Activated T-helper 1 cell treated with anti-CD3 and anti-CD28 coated beads, Interleukin-12 subunit alpha, Interleukin-12 subunit beta, Interleukin-2, Interleukin-4 antibody, amounts not matched to agents 30 ng/mL and 10 ng/mL and 1 ng/mL, durations not matched to agents 14 hours and 24 hours and 36 hours (primary cell): ENCODE measurements around the gene HOXB8. TPM values are rescaled to one million over a fixed set of nuclear protein-coding genes. Genes with fewer than 3 reads are reported as not detected.

Source experiments
- DNase-seq: peaks from one replicate; pipeline ENCODE4 v3.0.0; 2021; ENCODE audit warnings: low spot score
- H3K27ac Mint-ChIP-seq: one replicate; pipeline ENCODE4 v1.8.0; 2021; ENCODE audit warnings: mild to moderate bottlenecking, mixed read lengths
- H3K27me3 Mint-ChIP-seq: one replicate; pipeline ENCODE4 v1.8.0; 2022; ENCODE audit warnings: mild to moderate bottlenecking, moderate library complexity, mixed read lengths; ENCODE audit not compliant: insufficient read depth
- H3K36me3 Mint-ChIP-seq: one replicate; pipeline ENCODE4 v1.8.0; 2021; ENCODE audit warnings: low read depth, mixed read lengths
- H3K4me1 Mint-ChIP-seq: one replicate; pipeline ENCODE4 v1.8.0; 2021; ENCODE audit warnings: low read depth, mixed read lengths
- H3K4me3 Mint-ChIP-seq: one replicate; pipeline ENCODE4 v1.8.0; 2021; ENCODE audit warnings: mild to moderate bottlenecking, moderate library complexity, mixed read lengths
- H3K9me3 Mint-ChIP-seq: one replicate; pipeline ENCODE4 v1.8.0; 2021; ENCODE audit warnings: mixed read lengths
- intact Hi-C: fragments of 100-400 bp; cut with micrococcal nuclease; formaldehyde crosslinking; loops from one replicate; pipeline ENCODE4 v1.15.1; 2024
- total RNA-seq: library from RNA; stranded (reverse); gene quantifications from 2 replicates; pipeline ENCODE4 v1.2.3, GENCODE V29; 2022

Gene HOXB8
- total RNA-seq, 1 donor from 2014 or later, result not detected

DNA sequence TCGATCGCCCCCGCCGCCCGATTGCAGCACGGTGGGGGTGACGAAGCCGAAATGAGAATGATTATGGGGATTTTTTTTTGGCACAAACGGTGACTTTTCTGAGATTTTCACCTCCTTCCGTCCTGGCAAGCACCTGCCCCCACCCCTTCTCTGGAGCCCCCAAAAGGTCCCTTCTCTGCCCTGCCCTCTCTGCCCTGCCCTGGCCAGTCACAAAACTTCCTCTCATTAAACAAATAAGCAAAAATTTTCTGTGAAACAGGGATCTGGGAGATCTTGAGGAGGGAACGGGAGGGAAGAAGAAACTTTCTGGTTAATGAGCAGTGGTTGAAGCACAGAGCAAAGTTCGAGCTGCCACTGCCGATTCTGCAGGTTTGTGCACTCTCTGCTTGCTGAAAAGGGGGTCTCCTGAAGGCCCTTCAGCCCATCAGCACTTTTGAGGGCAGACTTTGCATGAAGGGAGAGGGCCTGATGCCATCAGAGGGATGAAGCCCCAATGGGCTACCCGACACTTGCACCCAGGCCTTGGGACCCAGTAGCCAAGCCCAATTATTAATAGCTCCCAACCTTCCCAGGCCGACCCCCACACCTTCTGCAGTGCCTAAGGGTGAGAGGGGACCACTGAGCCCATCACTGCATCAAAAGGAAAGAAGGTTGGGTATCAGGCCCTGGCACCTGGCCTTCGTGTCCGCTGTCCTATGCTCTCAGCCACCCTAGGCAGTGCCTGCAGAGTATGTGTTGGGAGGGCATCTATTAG is 1.0 kb upstream of the HOXB8 start:
- intact Hi-C loops, result loop anchor here (2.0 to 10.0 kb wide), 3 partner anchors 131 to 771 kb away; partner anchors contain the start of gene SCRN2
- Mint-ChIP-seq H3K27ac (peak overlapping the region; percentile 66), H3K4me3 (no peak overlapping the region)

DNA sequence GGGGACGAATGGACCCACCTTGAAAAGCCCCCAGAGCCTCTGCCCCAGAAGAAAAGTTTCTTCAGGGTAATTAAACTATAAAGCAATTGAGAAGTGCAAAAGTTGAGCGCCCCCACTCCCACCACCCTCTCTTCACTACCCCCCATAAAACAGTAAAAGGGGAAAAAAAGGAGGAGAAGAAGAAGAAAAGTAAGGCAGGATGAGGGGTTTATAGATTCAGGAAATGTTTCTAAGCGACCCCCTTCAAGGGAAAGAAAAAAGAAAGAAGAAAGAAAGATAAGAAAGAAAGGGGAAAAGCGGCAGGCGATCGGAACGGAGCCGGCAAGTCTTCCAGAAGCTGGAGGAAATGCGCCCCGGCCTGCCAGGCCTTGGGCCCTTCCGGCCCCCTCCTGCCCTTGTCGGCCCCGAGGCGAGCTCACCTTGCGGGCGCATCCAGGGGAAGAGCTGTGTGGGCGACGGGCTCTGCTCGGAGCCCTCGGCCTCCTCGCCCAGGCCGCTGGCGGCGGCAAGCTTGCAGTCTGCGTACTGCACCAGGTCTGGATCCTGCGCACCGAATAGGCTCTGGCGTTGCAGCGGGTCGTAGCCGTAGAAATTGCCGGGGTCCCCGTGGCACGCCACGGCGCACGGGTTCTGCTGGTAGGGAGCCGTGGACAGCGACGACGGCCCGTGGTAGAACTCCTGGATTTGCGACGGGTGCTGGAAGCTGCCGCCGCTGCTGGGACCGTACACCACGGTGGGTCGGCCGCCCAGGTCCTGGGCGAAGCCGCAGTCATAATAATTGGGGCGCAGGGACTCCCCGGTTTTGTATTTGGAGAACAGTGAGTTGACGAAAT is 1.0 kb downstream of the HOXB8 start:
- H3K9me3 Mint-ChIP-seq, result no peaks in the 10 kb centered on the region
- no peaks in the 10 kb centered on the region for H3K36me3 Mint-ChIP-seq
- intact Hi-C loops, result loop anchor here (1.0 to 10.0 kb wide), 5 partner anchors 10 to 769 kb away; partner anchors contain the start of genes IGF2BP1, PRAC1, PRAC2 and SCRN2
- H3K27me3 Mint-ChIP-seq, result peaks cover 86% of the 10 kb centered on the region
- DNase-seq, result no peak
- H3K4me3 Mint-ChIP-seq, result peak overlapping the region; percentile 19
- H3K27ac Mint-ChIP-seq, result peak overlapping the region; percentile 71
- H3K4me1 Mint-ChIP-seq, result peaks cover 49% of the 10 kb centered on the region

More for the DNA sequence above, 1.0 kb upstream of the HOXB8 start:
- H3K36me3 Mint-ChIP-seq, result no peaks in the 10 kb centered on the region
- H3K27me3 Mint-ChIP-seq, result peaks cover 91% of the 10 kb centered on the region
- DNase-seq, result no peak
- H3K4me1 Mint-ChIP-seq, result peaks cover 48% of the 10 kb centered on the region
- no peaks in the 10 kb centered on the region for H3K9me3 Mint-ChIP-seq

- Mint-ChIP-seq H3K27ac (peak overlapping the region; percentile 71), H3K4me1 (peaks cover 40% of the 10 kb centered on the region), H3K36me3 (no peaks in the 10 kb centered on the region), H3K27me3 (peaks cover 85% of the 10 kb centered on the region), H3K4me3 (peak overlapping the region; percentile 81), H3K9me3 (no peaks in the 10 kb centered on the region)
- intact Hi-C loops, result loop anchor here (1.0 to 10.0 kb wide), 4 partner anchors 11 to 768 kb away; partner anchors contain the start of genes IGF2BP1, PRAC1, PRAC2 and SCRN2
- DNase-seq, result no peak
Measured at GRCh38 chr17:48612854-48613691, 2.0 kb downstream of the HOXB8 start.

DNA sequence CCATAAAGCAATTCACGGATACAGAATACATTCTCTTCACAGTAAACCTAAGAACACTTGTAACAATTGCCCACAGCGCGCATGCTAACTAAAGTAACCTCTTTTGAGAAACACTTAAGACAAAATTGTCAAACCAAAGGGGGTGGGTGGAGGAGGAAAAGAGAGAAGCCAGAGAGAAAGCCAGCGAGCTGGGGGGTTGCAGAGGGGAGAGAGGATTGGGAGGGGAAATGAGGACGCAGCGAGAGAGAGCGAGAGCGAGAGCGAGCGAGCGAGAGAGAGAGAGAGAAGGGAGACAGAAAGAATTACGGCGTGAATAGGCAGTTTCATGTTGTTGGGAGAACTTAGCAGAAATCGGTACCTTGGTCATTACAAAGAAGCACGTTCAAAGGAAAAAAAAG is 2.6 kb downstream of the HOXB8 start:
- Mint-ChIP-seq H3K4me3 (peak overlapping the region; percentile 76), H3K27me3 (peaks cover 84% of the 10 kb centered on the region), H3K27ac (peak overlapping the region; percentile 37), H3K4me1 (peaks cover 39% of the 10 kb centered on the region), H3K36me3 (no peaks in the 10 kb centered on the region), H3K9me3 (no peaks in the 10 kb centered on the region)
- intact Hi-C loops, result loop anchor here (2.0 to 10.0 kb wide), 3 partner anchors 110 to 768 kb away; partner anchors contain the start of genes IGF2BP1, PRAC1, PRAC2 and SCRN2
- no peak for DNase-seq

- intact Hi-C loops, result loop anchor here (2.0 to 10.0 kb wide), 4 partner anchors 15 to 767 kb away; partner anchors contain the start of genes IGF2BP1, PRAC1, PRAC2 and SCRN2
- Mint-ChIP-seq H3K9me3 (no peaks in the 10 kb centered on the region), H3K4me1 (peaks cover 39% of the 10 kb centered on the region), H3K36me3 (no peaks in the 10 kb centered on the region), H3K27ac (peak overlapping the region; percentile 21), H3K4me3 (peak overlapping the region; percentile 86), H3K27me3 (peaks cover 79% of the 10 kb centered on the region)
- no peak for DNase-seq
Measured at GRCh38 chr17:48611681-48612455, 3.2 kb downstream of the HOXB8 start.

DNA sequence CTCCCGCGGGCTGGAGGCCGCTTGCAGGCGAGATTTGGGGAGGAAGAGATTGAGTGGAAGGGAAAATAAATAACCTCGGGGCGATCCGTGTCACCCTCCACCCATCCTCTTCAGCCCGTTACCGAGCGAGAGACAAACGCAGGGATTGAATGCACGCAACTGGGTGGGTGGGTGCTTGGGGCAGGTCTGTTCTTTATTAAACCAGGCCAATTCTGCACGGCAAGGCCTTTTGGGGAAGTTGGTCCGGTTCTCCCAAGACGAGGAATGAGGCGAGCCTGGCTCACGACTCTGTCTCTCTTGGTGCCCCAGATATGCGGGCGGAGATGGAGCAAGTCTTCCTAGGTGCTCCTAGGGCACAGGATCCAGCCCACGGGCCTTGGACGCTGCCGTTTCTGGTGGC is 3.9 kb downstream of the HOXB8 start:
- no peaks in the 10 kb centered on the region for H3K9me3 Mint-ChIP-seq
- DNase-seq, result no peak
- H3K36me3 Mint-ChIP-seq, result no peaks in the 10 kb centered on the region
- intact Hi-C loops, result loop anchor here (2.0 to 10.0 kb wide), 3 partner anchors 14 to 766 kb away; partner anchors contain the start of genes IGF2BP1 and SCRN2
- H3K4me3 Mint-ChIP-seq, result peak overlapping the region; percentile 86
- peak overlapping the region; percentile 32 for H3K27ac Mint-ChIP-seq
- H3K27me3 Mint-ChIP-seq, result peaks cover 79% of the 10 kb centered on the region
- H3K4me1 Mint-ChIP-seq, result peaks cover 39% of the 10 kb centered on the region

DNA sequence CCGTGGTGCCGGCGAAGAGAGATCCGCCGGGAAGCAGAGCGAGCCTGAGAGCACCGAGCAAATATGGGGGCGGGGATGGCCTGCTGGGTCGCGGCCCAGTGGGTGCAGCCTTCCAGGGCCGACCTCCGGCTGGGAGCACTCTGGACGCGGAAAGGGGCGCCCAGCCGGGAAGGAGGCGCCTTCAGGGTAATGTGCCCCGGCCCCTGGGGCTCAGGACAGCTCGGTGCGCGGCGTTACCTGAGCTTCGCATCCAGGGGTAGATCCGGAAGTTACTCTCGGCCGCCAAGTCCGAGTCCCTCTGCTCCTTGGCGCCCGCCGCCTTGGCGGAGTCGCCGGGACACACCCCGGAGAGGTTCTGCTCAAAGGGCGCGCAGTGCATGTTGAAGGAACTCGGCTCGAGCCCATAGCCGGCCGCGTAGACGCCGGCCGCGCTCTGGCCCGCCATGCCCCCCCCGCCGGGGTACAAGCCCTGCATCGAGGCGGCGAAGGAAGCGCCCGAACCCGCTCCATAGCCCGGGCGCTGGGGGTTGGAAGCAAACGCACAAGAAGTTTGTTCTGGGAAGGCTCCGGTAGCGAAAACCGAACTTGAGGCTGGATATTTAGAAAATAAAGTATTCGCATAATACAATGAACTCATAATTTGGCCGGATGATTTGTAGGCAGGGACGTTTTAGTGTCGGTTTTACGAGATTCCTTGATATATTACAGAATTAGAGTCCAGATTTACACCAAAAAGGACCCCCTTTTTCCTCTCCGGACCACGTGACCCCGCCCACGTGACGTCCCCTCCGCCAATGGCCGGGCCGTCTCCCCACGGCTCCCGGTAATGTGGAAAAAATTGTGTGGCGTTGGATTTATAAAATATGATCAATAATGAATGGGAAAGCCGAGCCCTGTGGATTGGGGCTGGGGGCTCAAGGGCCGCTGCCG is 4.5 kb downstream of the HOXB8 start, which contains the start of gene HOXB7:
Gene HOXB7 (minus strand): TSS at position 736 of the 930 bp plus-strand sequence. CDS start 99 bp downstream, at position 637.
- no peaks in the 10 kb centered on the region for H3K9me3 Mint-ChIP-seq
- no peaks in the 10 kb centered on the region for H3K36me3 Mint-ChIP-seq
- H3K4me3 Mint-ChIP-seq, result peak within 1 kb of the TSS; percentile 86
- intact Hi-C loops, result loop anchor here (2.0 to 10.0 kb wide), 3 partner anchors 14 to 766 kb away; partner anchors contain the start of genes IGF2BP1 and SCRN2
- DNase-seq, result peak; percentile 49
- H3K27ac Mint-ChIP-seq, result peak within 1 kb of the TSS; percentile 32
- peaks cover 34% of the 10 kb centered on the region for H3K4me1 Mint-ChIP-seq
- peaks cover 76% of the 10 kb centered on the region for H3K27me3 Mint-ChIP-seq

GRCh38 chr17:48609759-48610281 is 5.3 kb downstream of the HOXB8 start:
- Mint-ChIP-seq H3K27me3 (peaks cover 75% of the 10 kb centered on the region), H3K4me1 (peaks cover 27% of the 10 kb centered on the region), H3K36me3 (no peaks in the 10 kb centered on the region), H3K27ac (no peak overlapping the region), H3K9me3 (no peaks in the 10 kb centered on the region), H3K4me3 (peak overlapping the region; percentile 86)
- DNase-seq, result no peak
- intact Hi-C loops, result loop anchor here (2.0 to 10.0 kb wide), 3 partner anchors 13 to 765 kb away; partner anchors contain the start of genes IGF2BP1 and SCRN2

- no peak overlapping the region for H3K27ac Mint-ChIP-seq
- peaks cover 25% of the 10 kb centered on the region for H3K4me1 Mint-ChIP-seq
- no peaks in the 10 kb centered on the region for H3K36me3 Mint-ChIP-seq
- no peaks in the 10 kb centered on the region for H3K9me3 Mint-ChIP-seq
- H3K27me3 Mint-ChIP-seq, result peaks cover 75% of the 10 kb centered on the region
- peak overlapping the region; percentile 86 for H3K4me3 Mint-ChIP-seq
- no peak for DNase-seq
- intact Hi-C loops, result no loop called here
Measured at GRCh38 chr17:48609033-48609432, 6.1 kb downstream of the HOXB8 start.

DNA sequence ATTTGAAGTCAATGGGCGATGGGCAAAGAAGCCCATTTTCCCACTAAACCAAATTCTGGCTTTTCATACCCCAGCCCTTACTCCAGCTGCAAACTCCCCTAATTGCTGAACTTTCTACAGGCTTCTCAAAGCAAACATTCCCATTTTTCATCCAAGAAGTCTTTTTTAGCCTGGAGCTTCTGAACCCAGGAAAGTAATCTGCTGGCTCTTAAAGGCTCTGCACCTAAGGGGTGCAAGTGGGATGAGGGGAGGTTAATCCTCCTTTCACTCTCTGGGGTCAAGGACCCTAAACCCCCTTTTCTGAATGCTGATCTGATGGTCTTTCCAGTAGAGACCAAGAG is 6.6 kb downstream of the HOXB8 start:
- Mint-ChIP-seq H3K27me3 (peaks cover 74% of the 10 kb centered on the region), H3K4me3 (no peak overlapping the region), H3K27ac (no peak overlapping the region), H3K4me1 (peaks cover 25% of the 10 kb centered on the region), H3K9me3 (no peaks in the 10 kb centered on the region), H3K36me3 (no peaks in the 10 kb centered on the region)
- no peak for DNase-seq
- intact Hi-C loops, result no loop called here
